Effector memory CD4-positive, alpha-beta T cell (primary cell): ENCODE data around the gene GPRC5A.

Experiments
- DNase-seq, 3 donors: peaks; one replicate each; pipeline ENCODE4 v3.0.0-alpha.2; 2020
- H3K27ac ChIP-seq: 2 replicates; pipeline ENCODE4 v1.7.0; 2013; ENCODE audit warnings: mild to moderate bottlenecking, low read length, moderate library complexity; ENCODE audit not compliant: insufficient read depth, poor library complexity, severe bottlenecking
- H3K27me3 ChIP-seq: replicated peaks from 2 replicates; pipeline ENCODE4 v1.7.0; 2013; ENCODE audit warnings: mild to moderate bottlenecking, low read length; ENCODE audit not compliant: insufficient read depth, control insufficient read depth, poor library complexity, severe bottlenecking
- H3K36me3 ChIP-seq: 2 replicates; pipeline ENCODE4 v1.7.0; 2013; ENCODE audit warnings: mild to moderate bottlenecking, low read length, moderate library complexity; ENCODE audit not compliant: control insufficient read depth, insufficient read depth
- H3K4me1 ChIP-seq: 2 replicates; pipeline ENCODE4 v1.7.0; 2013; ENCODE audit warnings: low read length, mild to moderate bottlenecking; ENCODE audit not compliant: control insufficient read depth, insufficient read depth, poor library complexity, severe bottlenecking
- H3K4me3 ChIP-seq: 2 replicates; pipeline ENCODE4 v1.7.0; 2013; ENCODE audit warnings: low read length, low read depth, mild to moderate bottlenecking; ENCODE audit not compliant: insufficient read depth, poor library complexity, severe bottlenecking
- H3K9me3 ChIP-seq: 2 replicates; pipeline ENCODE4 v1.7.0; 2013; ENCODE audit warnings: mild to moderate bottlenecking, low read length, moderate library complexity; ENCODE audit not compliant: control insufficient read depth

GPRC5A gene

DNA sequence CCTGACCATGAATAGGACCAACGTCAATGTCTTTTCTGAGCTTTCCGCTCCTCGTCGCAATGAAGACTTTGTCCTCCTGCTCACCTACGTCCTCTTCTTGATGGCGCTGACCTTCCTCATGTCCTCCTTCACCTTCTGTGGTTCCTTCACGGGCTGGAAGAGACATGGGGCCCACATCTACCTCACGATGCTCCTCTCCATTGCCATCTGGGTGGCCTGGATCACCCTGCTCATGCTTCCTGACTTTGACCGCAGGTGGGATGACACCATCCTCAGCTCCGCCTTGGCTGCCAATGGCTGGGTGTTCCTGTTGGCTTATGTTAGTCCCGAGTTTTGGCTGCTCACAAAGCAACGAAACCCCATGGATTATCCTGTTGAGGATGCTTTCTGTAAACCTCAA, 17.3 kb downstream of the GPRC5A start:
- H3K27me3 ChIP-seq, result no peaks in the 10 kb centered on the region
- DNase-seq, result no peak
- no peaks in the 10 kb centered on the region for H3K36me3 ChIP-seq
- H3K27ac ChIP-seq, result no peak overlapping the region
- H3K4me1 ChIP-seq, result peaks cover 8% of the 10 kb centered on the region
- H3K9me3 ChIP-seq, result no peaks in the 10 kb centered on the region
- H3K4me3 ChIP-seq, result no peak overlapping the region

DNA sequence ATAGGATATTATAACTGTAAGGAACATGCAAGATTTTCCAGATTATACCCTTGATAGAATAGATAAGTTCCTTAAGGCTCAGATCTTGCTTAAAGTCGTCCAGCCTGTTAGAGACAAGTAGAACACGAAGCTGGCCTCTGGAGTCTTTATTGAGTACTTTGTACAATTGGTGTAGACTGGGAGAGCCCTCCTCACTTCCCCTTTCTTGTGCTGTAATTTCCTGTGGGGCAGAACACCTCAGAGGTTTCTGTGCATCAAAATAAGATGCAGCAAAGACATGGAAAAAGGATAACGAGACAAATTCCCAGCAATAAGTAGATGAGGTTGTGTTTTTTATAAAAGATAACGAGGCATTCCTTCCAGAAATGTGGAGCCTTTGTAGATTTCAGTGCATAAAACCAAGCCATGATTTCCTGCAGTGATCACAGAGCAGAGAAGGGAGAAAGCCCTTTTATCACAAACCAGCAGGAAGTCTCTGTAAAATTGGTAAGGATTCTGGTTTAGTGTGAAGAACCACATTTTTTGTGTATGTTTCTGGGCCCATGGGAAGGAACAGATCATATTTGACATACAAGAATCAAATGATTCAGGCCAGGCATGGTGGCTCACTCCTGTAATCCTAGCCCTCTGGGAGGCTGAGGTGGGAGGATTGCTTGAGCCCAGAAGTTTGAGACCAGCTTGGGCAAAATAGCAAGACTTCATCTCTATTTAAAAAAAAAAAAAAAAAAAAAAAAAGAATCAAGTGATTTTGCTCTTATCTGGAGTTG, 18.0 kb downstream of the GPRC5A start:
- Histone ChIP-seq H3K27me3 (no peaks in the 10 kb centered on the region), H3K27ac (no peak overlapping the region), H3K4me3 (no peak overlapping the region), H3K36me3 (no peaks in the 10 kb centered on the region), H3K9me3 (no peaks in the 10 kb centered on the region), H3K4me1 (peaks cover 8% of the 10 kb centered on the region)
- no peak for DNase-seq

- H3K4me1 ChIP-seq, result peaks cover 8% of the 10 kb centered on the region
- no peak overlapping the region for H3K27ac ChIP-seq
- no peaks in the 10 kb centered on the region for H3K36me3 ChIP-seq
- no peaks in the 10 kb centered on the region for H3K27me3 ChIP-seq
- H3K9me3 ChIP-seq, result no peaks in the 10 kb centered on the region
- DNase-seq, result no peak
- no peak overlapping the region for H3K4me3 ChIP-seq
Measured at GRCh38 chr12:12909995-12910420, 18.6 kb downstream of the GPRC5A start.

- Histone ChIP-seq H3K4me3 (no peak overlapping the region), H3K27ac (no peak overlapping the region), H3K36me3 (no peaks in the 10 kb centered on the region), H3K27me3 (no peaks in the 10 kb centered on the region), H3K4me1 (peaks cover 13% of the 10 kb centered on the region), H3K9me3 (no peaks in the 10 kb centered on the region)
- no peak for DNase-seq
Measured at GRCh38 chr12:12912711-12913110, 21.3 kb downstream of the GPRC5A start.

DNA sequence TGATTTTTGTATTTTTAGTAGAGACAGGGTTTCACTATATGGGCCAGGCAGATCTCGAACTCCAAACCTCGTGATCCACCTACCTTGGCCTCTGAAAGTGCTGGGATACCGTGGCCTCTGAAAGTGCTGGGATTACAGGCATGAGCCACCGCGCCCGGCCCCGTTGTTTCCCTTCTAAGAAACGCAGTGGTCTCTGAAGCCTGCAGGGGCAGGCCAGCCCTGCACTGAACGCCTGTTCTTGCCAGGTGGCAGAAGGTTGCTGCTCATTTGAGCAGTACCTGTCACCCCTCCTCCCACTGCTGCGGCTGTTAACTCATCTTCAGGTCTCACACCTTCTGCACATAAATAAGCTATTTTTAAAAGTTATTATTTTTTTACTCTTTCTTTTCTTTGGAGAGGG, 24.3 kb downstream of the GPRC5A start:
- peaks cover 5% of the 10 kb centered on the region for H3K4me1 ChIP-seq
- no peak overlapping the region for H3K4me3 ChIP-seq
- no peaks in the 10 kb centered on the region for H3K9me3 ChIP-seq
- H3K27me3 ChIP-seq, result no peaks in the 10 kb centered on the region
- no peak overlapping the region for H3K27ac ChIP-seq
- no peak for DNase-seq
- no peaks in the 10 kb centered on the region for H3K36me3 ChIP-seq

GRCh38 chr12:12916135-12916944, 25.0 kb downstream of the GPRC5A start:
- H3K27me3 ChIP-seq, result no peaks in the 10 kb centered on the region
- H3K4me3 ChIP-seq, result no peak overlapping the region
- H3K36me3 ChIP-seq, result no peaks in the 10 kb centered on the region
- no peaks in the 10 kb centered on the region for H3K9me3 ChIP-seq
- peak; percentile 55 to 73 (median 62) for DNase-seq
- H3K27ac ChIP-seq, result no peak overlapping the region
- peaks cover 5% of the 10 kb centered on the region for H3K4me1 ChIP-seq

DNA sequence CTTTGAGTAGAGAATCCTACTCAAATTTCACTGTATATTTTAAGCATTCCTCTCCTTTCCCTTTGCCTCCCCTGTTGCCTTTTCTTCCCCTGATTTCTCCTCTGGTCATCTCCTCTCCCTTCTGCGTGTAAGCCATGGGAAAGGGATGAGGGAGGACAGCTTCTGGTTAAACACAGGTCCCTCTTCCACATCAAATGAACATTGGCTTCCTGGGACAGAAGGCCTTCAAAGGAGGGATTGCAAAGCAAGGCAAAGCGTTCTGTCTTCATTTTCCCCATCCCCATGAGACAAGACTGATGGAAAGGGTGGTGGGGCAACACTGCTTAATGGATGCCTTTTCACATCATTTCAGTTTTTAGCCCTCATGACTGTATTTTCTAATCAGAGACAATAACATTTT, 26.2 kb downstream of the GPRC5A start:
- Histone ChIP-seq H3K4me3 (no peak overlapping the region), H3K9me3 (no peaks in the 10 kb centered on the region), H3K27ac (no peak overlapping the region), H3K27me3 (no peaks in the 10 kb centered on the region), H3K4me1 (peaks cover 5% of the 10 kb centered on the region), H3K36me3 (no peaks in the 10 kb centered on the region)
- DNase-seq, result no peak

DNA sequence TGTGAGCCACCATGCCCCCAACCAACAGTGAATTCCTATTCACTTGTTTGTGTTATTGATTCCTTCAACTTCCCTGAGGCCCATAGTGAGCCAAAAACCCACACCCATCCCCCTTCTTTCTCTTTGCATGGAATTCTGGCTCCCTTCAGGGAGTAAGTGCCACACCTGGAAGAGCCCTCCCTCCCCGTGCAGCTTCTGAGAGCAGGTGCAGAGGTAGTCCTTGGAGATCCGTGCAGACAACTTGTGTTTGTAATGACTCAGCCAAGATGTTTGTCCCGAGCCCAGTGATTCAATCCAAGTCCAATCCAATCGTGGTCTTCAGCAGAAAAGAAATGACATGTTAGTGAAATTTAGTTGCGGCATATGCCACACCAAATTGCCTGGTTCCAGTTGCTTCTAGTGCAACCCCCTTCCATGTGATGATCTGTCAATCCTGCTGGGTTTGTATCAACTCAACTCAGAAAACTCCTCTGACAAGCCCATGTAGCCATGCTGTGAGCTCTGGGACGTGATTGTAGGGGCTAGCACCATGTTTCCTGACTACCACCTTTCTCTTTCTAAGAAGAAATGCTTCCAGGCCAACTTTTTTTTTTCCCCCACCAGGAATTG, 27.5 kb downstream of the GPRC5A start:
- Histone ChIP-seq H3K27me3 (no peaks in the 10 kb centered on the region), H3K4me1 (peaks cover 5% of the 10 kb centered on the region), H3K9me3 (no peaks in the 10 kb centered on the region), H3K27ac (no peak overlapping the region), H3K36me3 (no peaks in the 10 kb centered on the region), H3K4me3 (no peak overlapping the region)
- DNase-seq, result no peak

- no peaks in the 10 kb centered on the region for H3K27me3 ChIP-seq
- no peaks in the 10 kb centered on the region for H3K9me3 ChIP-seq
- H3K4me3 ChIP-seq, result no peak overlapping the region
- H3K36me3 ChIP-seq, result no peaks in the 10 kb centered on the region
- H3K27ac ChIP-seq, result no peak overlapping the region
- DNase-seq, result no peak
- H3K4me1 ChIP-seq, result peaks cover 5% of the 10 kb centered on the region
Measured at GRCh38 chr12:12919666-12920435, 28.5 kb downstream of the GPRC5A start.
